ENCODE data around the gene SMARCA2.
A peak's percentile ranks its signal among the peaks of the same experiment; 100 is the strongest.

Gene SMARCA2

GRCh38 chr9:2214707-2215106 lies 199.6 kb downstream of the SMARCA2 start:
- DNase-seq = no peak
- ATAC-seq = no peak

- ATAC-seq (no peak), DNase-seq (no peak)
These were observed 200.8 kb downstream of the SMARCA2 start for GRCh38 chr9:2215921-2216441.

- no peak for DNase-seq
These were observed 201.4 kb downstream of the SMARCA2 start for GRCh38 chr9:2216591-2216990.

GRCh38 chr9:2217540-2217939 lies 202.4 kb downstream of the SMARCA2 start:
- ATAC-seq (no peak), DNase-seq (no peak)

More at GRCh38 chr9:2216591-2216990, 201.4 kb downstream of the SMARCA2 start:
- no peak for ATAC-seq

GRCh38 chr9:2220036-2220435 lies 204.9 kb downstream of the SMARCA2 start:
- no peak for ATAC-seq
- no peak for DNase-seq

GRCh38 chr9:2227144-2227867 lies 212.2 kb downstream of the SMARCA2 start:
- DNase-seq (no peak), ATAC-seq (no peak)

GRCh38 chr9:2228132-2228531 lies 213.0 kb downstream of the SMARCA2 start:
- peak; percentile 36 for DNase-seq
- no peak for ATAC-seq

- DNase-seq (no peak), ATAC-seq (no peak)
These were observed 213.5 kb downstream of the SMARCA2 start for GRCh38 chr9:2228641-2229040.

GRCh38 chr9:2229109-2229721 lies 214.1 kb downstream of the SMARCA2 start:
- ATAC-seq (no peak), DNase-seq (no peak)

GRCh38 chr9:2230362-2230761 lies 215.2 kb downstream of the SMARCA2 start:
- DNase-seq (no peak), ATAC-seq (no peak)

GRCh38 chr9:2231101-2231500 lies 216.0 kb downstream of the SMARCA2 start:
- no peak for DNase-seq
- ATAC-seq = no peak

- DNase-seq (no peak), ATAC-seq (no peak)
These were observed 216.7 kb downstream of the SMARCA2 start for GRCh38 chr9:2231829-2232228.

GRCh38 chr9:2233274-2233673 lies 218.1 kb downstream of the SMARCA2 start:
- ATAC-seq = no peak
- DNase-seq = no peak

- DNase-seq (no peak), ATAC-seq (no peak)
These were observed 219.3 kb downstream of the SMARCA2 start for GRCh38 chr9:2234371-2234893.

- DNase-seq (no peak), ATAC-seq (no peak)
These were observed 220.5 kb downstream of the SMARCA2 start for GRCh38 chr9:2235623-2236022.

GRCh38 chr9:2236850-2237249 lies 221.7 kb downstream of the SMARCA2 start:
- DNase-seq = no peak
- ATAC-seq = no peak

- no peak for ATAC-seq
- no peak for DNase-seq
These were observed 226.3 kb downstream of the SMARCA2 start for GRCh38 chr9:2241461-2241835.

- peak; percentile 86 for ATAC-seq
- peak; percentile 73 for DNase-seq
These were observed 226.9 kb downstream of the SMARCA2 start for GRCh38 chr9:2241836-2242741.

GRCh38 chr9:2242831-2243330 lies 227.7 kb downstream of the SMARCA2 start:
- ATAC-seq = no peak
- no peak for DNase-seq
